GM19395 (cell line): ENCODE results near the gene CAPZB.
A peak's percentile ranks its signal among the peaks of the same experiment; 100 is the strongest.
"Not testable (repeated sequence)": the region's sequence is repeated elsewhere in the genome, so short reads cannot be mapped to it uniquely, and the experiment has no call there.

Experiments used
- ATAC-seq: cut with Tn5 transposase; IDR thresholded peaks from one replicate; pipeline ENCODE4 v1.9.1; 2021; ENCODE audit warnings: mild to moderate bottlenecking, moderate library complexity; ENCODE audit not compliant: unreplicated experiment

CAPZB gene

DNA sequence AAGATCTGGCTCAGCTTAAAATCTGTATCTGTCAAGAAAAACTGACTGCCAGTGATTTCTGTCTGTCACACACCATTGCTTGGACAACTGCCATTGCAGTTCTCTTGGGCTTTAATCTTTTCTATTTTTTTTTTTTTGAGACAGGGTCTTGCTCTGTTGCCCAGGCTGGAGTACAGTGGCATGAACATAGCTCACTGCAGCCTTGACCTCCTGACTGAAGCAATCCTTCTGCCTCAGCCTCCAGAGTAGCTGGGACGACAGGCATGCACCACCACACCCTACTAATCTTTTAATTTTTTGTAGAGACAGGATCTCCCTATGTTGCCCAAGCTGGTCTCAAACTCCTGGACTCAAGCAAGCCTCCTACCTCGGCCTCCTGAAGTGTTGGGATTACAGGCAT lies 14.5 kb upstream of the CAPZB start:
- ATAC-seq = not testable (repeated sequence)

DNA sequence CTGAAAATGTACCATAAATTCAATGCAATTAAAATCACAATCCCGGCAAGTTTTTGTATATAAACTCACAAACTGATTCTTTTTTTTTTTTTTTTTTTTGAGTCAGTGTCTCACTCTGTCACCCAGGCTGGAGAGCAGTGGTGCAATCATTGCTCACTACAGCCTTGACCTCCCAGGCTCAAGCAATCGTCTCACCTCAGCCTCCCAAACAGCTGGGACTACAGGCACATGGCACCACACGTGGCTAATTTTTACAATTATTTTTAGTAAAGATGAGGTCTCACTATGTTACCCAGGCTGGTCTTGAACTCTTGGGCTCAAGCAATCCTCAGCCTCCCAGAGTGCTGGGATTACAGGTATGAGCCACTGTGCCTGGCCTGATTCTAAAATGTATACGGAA lies 12.1 kb upstream of the CAPZB start:
- not testable (repeated sequence) for ATAC-seq

DNA sequence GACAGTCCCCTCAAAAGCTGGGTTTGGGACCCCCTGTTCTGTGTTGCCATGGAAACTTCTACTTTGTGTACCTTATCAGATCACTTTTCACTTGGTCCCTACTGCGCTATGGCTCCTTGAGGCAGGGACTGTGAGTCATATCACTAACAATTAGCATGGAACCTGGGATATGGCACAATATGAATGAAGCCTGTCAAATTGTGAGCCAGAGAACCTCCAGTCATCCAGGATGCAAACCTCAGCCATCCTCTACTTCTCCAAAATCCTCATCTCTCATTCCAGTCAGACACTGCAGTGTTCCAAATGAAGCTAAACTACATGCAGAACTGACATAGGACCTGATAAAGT lies 11.2 kb upstream of the CAPZB start:
- no peak for ATAC-seq

DNA sequence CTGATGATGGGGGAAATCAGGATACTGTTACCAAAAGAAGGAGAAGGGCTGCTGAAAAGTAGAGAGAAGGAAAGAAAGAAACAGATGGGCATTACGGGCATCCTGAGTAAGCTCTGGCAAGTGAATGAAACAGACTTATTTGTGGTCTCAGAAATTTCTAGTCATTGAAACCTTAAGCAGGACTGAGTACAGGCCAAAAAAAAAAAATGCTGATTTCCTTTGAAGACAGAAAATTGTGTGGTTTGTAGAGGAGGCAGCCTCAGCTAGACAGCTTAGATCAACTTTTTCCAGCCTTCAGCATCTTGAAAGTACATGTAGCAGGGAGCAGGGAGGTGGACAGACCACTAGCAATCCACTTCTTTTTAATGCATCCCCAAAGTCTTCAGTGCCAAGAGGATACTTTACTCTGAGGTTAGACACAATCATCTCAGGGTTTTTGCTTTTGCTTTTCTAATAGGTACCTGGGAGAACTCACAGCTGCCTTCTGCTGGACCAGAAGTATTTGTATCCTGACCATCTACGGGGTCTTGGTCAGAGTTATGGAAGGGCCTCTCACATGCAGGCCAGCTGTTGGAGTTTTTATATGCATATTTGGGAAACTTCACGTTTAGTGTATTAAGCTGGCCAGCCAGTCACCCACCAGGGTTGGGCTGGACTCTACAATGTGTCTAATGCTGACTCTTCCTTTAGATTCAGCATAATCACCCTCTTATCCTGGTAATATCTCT lies 10.6 kb upstream of the CAPZB start:
- ATAC-seq = no peak

DNA sequence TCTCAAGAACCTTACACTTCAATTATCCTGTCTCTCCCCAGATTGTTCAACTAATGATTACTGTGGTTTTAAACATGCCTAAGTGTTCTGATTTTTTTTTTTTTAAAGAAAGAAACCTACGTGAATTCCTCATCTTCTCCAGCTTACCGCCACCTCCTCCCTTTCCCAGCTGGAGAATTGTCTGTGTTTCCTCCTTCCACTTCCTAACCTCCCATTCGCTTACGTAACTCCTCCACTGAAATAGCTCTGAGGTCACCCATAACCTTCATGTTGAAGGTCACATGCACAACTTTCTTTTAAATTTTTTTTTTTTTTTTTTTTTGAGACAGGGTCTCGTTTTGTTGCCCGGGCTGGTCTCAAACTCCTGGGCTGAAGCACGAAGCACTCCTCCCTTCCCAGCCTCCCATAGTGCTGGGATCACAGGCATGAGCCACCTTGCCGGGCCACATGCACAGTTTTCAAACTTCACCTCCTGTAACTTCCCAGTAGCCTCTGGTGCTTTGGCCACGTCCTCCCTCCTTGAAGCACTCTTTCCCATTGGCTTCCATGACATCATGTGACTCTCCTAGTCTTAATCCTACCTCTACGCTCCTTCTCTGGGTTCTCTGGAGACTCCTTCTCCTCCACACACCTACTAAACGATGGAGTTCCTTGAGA lies 9.8 kb upstream of the CAPZB start:
- no peak for ATAC-seq

DNA sequence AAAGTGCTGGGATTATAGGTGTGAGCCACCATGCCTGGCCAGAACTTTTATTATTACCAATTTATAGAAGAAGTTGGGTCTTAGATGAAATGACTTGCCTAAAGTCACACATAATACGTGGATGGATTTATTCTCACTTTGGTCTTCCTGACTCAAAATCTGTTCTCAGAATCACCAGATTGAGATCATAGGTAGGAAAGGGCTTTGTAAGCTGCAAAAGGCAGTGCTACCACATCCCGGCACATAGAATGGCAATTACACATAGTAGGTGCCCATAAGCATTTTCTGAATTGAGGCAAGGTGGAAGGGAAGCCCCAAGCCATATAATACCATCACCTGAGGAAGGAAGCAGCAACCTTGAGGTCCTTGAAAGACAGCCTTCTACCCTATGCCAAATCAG lies 8.2 kb upstream of the CAPZB start:
- no peak for ATAC-seq

DNA sequence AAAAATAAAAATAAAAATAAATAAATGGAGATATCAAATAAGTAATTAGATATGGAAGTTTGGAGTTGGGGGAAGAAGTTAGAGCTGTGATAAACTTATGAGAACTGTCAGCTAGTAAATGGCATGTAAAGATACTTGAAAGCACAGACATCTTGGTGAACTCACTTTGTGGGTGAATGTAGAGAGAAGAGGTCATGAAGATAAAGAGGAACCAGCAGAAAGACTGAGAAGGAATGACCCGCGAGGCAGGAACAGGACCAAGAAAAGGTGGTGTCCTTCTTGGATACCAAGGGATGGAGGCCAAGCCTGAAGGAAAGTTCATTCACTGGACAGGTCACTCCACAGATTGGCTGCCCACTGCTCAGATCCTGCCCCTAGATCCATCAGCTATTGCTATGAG lies 4.7 kb upstream of the CAPZB start:
- ATAC-seq = no peak

DNA sequence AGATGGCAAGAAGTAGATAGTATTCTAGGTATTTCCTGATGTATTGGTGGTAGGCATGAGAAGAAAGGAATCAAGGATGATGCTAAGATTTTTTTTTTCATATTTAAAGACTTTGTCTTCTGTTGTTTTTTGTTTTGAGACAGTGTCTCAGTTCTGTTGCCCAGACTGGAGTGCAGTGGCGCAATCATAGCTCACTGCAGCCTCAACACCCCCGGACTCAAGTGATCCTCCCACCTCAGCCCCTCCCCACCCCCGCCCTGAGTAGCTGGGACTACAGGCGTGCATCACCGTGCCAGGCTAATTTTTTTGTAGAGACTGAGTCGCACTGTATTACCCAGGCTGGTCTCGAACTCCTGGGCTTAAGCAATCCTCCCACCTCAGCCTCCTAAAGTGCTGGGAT lies 2.8 kb upstream of the CAPZB start:
- ATAC-seq = no peak

DNA sequence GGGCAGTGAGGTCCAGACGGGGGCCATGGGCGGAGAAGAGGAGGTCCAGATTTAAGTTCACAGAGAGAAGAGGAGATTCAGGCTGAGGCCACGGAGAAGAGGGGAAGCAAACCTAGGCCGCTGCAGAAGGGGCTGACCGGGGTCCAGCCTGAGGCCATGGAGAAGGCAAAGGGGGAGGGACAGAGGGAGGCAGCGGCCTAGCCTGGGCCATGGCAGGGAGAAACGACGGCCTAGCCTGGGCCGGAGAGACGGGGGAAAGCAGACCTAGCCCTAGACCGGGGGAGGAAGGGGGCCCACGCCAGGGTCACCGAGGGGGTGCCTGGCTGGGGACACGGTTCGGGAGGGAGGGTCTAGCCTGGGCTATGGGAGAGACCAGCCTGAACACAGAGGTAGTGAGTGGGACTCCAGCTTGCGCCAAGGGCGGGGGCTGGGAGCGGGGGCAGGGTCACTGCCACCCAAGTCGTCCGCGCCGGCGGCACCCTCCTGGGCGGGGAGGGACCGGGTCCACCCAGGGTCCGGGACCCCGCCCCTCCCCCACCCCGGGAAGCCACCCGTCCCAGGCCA lies 459 bp downstream of the CAPZB start:
- ATAC-seq = peak; percentile 15

DNA sequence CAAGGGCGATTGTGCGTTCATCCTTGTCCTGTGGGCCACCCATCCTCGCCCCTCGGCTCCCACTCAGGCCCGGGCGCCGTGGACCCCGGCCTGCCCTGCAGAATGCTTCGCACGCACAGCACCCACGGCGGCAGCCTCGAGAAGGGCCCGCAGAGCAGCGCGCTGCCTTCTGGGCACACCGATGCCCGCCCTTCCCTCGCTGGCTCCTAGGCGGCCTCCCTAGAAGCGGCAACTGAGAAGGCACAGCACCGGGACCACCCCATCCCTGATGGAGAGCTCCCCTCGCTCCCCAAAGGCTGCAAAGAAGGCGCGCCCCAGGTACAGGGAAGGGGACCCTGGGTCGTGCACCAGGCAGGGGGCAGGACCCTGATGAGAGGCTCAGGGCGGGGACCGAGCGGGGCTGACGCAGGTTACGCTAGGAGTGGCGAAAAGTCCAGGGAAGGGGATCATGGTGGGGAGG lies 971 bp downstream of the CAPZB start:
- no peak for ATAC-seq

DNA sequence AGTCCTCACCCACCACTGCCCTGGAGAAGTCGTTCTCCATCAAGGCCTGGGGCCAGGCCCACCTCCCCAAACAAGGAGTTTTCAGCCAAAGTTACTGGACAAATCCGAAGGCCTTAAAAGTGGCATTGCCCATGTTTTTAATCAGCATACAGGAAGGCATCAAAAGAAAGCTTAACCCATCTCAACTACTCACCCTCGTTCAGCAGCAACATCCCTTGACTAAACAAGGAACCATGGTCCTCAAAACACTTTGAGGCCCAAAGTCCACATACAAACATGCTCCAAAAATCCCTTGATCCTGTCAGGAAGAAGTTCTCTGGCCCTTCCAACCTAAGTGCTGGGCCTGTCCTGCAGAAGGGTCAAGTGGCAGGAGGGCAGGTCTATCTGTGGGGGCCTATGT lies 1.6 kb downstream of the CAPZB start:
- ATAC-seq = no peak

DNA sequence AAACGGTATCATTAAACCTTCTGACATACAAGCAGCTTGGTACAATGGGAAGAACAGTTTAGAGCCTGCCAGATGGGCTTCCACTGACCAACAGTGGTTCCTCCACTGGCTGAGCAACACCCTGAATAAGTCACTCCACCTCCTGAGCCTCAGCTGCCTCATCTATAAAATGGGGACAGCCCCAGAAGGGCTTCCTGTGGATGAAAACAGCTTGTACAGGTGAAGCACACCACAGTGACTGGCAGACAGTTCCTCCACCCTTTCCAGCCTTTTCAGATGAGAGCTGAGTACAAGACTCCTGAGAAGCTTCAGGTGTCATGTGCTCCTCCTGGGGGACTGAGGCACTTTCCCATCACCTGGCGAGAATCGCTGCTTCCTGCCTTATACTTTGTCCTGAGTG lies 2.1 kb downstream of the CAPZB start:
- no peak for ATAC-seq

DNA sequence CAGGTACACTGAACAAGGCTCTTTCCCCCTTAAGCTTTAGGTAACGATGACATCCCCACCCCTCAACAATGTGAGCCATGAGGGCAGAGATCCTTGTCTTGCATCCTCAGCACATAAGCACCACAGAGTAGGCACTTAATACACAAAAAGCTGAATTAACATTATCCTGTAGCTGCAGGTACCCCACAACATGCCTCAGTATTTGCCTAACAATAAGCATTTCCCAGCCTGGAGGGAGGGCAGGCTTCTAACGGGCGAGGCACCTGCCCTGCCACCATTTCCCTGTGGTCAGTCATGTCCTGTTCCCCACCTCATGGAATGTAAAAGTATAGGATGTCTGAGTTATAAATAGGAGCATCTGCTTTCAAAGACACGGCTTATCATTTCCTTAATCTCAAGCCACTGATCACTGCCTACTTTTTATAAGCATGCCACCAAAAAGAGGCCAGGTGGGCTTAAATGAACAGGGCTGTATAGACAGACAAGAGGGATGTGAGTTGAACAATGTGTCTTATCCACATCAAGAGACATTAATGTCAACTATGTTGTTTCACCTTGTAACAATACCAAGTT lies 3.4 kb downstream of the CAPZB start:
- ATAC-seq = no peak

DNA sequence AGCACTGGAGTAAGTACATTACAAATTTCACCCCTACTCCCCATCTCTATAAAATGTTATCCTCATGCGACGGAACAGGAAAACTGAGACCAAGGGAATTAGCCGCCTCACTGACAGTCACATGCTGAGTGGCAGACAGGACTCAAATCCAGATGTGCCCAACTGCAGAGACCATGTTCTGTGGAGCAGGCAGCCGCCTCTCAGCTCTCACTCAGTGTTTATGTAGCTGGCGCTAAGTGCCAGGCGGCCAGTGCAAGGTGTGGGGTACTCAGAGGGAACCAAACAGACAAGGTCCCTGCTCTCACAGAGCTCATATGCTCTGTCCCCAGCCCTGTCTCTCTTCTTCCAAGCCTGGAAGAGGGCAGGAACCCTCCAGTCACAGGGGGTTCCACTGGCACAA lies 5.1 kb downstream of the CAPZB start:
- ATAC-seq = no peak

DNA sequence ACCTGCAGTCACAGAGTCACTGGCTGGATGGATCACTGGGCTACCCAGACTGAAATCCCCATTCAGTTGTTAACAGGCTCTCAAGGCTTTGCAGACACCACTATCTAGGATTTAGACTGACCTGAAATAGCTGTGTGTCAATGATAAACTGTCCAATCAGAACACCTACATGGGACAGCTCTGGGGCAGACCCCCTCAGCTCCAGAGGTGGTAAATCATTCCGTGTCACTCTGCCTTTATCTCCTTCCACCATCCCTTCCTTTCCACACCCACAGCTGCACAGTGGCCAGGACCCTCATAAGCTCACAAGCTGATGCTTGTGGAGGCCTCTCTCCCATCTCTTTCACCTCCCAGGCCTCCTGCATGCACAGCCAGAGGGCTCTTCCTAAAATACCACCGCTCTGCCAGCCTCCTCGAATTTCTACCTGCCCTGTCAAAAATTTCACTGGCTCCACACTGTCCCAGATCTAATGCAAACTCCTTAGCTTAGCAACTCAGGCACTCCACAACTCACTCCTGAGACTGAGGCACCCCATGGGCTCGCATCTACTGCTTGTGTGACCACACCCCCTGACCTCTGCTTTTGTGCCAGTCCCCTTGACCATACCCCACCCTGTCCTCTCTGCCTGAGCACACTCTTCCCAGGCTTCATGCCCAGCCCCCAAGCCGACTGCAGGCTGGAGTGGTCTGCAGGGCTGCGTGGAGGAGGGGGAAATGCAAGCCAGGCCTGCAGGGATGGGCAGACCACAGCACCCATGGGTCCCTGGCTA lies 5.8 kb downstream of the CAPZB start:
- ATAC-seq = no peak

DNA sequence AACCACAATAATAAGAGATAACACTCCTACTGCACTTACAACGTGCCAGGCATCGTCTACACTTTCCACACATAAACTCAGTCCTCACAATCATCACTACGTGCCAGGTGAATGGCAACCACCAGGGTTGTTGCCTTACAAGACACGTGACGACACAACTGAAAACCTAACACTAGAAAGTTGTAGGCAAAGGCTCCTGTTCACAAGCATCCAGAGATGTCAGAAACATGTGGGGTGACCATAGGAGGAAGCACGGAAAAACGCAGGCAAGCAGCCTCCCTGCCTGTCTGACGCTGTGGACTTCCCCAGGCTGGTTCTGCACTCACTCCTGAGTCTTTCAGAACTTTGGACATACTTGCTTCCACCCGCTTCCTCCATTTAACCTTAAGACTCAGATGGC lies 7.0 kb downstream of the CAPZB start:
- ATAC-seq = no peak

DNA sequence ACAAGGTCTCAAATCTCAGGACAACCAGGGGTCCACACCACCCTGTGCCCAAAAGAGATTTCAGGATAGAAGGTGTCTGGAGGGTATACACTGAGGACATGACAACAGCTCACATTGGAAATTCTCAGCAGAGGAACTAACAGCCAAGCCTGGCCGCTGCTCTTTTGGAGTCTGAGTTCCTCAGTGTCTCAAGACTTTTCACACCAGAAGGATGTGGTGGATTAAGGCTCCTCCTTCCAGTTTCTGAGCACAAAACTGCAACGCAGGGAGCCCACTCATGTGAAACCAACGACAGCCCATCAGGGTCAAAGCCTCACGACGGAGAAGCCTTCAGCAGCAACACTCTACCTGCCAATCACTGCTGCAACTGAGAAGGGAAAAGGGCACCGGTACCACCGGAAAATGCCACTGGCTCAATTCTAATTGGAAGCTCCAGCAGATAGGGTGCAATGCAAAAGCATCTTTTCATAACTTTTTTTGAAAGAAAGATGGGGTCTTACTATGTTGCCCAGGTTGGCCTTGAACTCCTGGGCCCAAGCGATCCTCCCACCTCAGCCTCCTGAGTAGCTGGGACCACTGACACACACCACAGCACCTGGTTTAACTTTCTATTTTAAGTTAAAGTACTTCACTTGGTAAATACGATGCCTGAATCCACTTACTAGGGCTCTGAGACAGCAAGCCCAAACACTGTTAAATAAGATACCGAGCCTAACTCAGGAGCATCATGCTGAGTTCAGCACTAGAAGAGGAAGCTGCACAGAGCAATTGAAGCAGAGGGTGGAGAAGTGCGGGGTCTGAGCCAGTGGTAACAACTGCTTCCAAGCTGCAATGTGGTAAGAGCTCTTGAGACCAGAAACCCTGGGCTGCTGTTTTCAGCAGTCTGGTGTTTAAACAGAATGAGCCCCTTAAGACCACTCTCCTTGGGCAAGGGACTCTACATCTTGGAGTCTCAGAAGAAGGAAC lies 7.8 kb downstream of the CAPZB start:
- peak; percentile 64 for ATAC-seq

DNA sequence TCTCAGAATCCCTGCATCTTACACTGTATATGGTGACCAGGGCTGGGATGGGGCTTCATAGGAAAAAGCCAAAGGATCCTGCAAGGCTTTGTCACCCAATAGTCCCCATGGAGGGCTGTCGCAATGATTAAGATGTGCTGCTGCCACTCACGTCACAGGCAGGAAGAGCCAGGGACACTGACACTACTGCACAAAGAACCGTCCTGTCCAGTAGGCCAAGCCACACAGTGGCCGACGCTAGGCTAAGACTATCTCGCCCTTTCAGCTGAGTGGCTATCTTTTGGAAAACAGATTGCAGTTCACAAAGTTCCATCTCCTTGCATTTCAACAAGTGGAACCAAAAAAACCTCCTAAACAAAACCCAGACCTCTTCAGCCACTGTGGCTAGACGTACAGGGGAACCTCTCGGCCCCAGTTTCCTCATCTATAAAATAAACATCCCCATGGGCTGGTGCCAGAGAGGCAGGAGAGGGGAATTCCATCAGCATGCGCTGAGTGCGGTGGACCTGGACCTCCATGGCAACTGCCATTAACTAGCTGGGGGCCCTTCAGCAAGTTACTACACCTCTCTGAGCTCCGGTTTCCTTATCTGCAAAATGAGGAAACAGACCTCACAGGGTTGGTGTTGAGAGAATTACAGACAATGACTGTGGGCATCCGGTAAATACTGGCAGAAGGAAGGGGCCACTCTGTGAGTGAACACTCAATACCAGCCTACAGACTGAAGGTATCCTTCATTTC lies 8.7 kb downstream of the CAPZB start:
- peak; percentile 40 for ATAC-seq

DNA sequence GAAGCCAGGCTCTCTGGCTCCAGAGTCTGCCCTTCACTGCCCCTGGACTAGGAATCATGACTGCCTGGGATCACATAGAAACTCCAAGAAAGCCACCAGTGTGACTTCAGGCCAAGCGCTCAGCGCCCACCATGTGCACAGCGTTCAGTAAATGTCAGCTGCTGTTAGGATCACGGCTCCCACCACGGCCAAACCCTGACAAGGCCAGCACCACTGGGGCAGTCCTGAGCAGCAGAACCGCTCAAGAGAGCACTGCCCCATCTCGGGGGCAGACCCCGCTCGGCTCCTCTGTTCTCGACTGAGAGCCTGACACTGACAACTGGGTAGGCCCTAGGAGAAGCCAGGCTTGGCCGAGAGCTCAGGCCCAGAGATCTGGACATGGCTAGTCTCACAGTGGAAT lies 10.0 kb downstream of the CAPZB start:
- ATAC-seq = no peak

DNA sequence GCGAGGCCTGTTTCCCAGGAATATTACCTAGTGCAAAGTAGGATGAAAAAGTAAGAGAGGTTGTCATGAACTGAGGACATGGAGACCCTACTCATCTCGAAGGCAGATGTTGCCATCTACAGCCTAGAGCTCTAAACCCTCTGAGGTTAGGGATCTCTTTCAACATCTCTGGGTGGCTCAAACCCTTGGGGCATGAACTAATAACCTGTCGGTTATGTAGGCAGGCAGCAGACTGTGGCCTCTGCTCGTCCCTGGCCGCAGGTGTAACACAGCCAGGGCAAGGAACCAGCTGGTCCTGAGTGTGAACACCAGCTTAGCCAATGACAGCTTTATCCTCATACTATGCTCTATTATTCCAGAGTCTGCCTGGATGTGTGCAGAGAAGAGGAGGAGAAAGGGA lies 13.2 kb downstream of the CAPZB start:
- no peak for ATAC-seq
